GM03348 (cell line): Measurements from ENCODE around the gene TTYH1.
A peak's percentile ranks its signal among the peaks of the same experiment; 100 is the strongest.

Experiments
- DNase-seq: peaks from one replicate; pipeline ENCODE4 v3.0.0; 2012; ENCODE audit warnings: low spot score

Gene TTYH1

DNA sequence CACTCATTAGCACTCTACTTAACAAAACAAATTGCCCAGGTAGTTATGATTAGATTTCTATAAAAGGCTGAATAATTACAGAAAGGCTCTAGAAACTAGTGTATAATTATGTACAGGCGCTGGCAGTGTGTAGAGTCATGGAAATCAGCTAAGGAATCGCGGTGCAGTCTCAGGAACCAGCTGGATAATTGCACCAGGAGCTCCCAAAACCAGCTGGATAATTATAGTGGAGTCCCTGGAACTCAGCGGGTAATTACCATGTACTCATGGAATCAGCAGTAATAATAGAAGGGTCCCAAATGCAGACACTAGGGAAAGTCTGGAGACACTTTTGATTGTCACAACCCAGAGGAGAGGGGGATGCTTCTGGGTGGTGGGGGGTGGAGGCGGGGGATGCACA, 23.2 kb upstream of the TTYH1 start:
- no peak for DNase-seq

GRCh38 chr19:54393381-54393780, 21.9 kb upstream of the TTYH1 start:
- no peak for DNase-seq

DNA sequence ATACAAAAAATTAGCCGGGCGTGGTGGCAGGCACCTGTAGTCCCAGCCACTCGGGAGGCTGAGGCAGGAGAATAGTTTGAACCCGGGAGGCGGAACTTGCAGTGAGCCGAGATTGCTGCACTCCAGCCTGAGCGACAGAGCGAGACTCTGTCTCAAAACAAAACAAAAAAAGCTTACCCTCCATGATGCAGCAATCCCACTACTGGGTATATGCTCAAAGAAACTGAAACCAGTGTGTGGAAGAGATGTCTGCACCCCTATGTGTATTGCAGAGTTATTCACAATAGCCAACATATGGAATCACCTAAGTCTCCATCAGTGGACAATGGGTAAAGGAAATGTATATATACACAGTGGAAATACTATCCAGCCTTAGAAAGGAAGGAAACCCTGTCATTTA, 19.6 kb upstream of the TTYH1 start:
- no peak for DNase-seq

DNA sequence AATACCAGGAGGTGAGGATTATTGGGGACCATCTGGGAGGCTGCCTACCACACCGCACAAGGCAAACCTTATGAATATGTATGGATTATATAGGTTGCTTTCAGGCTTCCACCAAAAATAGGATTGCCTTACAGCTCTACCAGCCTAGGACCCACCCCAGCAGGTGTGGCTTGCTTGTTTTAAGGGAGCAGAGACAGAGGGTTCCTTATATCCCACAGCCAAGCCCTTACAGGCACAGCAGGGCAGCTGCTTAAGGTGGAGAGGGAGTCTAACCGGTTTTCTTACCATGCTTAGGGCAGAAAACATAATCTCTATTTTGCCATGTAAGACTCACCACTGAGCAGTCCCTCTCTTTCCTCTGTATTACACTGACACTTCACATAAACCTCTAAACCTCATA, 16.1 kb upstream of the TTYH1 start:
- no peak for DNase-seq

DNA sequence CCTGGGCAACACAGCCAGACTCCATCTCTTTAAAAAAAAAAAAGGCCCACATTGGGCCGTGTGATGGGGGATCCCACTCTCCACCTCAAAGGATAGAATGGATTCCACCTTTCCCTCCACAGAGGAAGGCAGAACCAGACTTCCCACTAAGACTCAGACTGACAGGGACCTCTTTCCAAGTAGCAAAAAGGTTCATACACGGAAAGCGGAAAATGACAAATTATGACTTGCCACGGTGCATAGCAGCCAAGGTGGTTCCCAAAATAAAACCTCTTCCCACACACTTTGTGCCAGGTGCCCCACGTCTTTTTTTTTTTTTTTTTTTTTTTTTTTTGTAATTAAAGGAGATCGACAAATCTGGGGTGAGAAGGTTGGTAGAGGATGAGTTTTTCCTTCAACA, 14.4 kb upstream of the TTYH1 start:
- DNase-seq: no peak

GRCh38 chr19:54403054-54403453, 12.2 kb upstream of the TTYH1 start:
- DNase-seq: no peak

- no peak for DNase-seq
Observed at GRCh38 chr19:54405628-54406027, 9.6 kb upstream of the TTYH1 start.

- no peak for DNase-seq
Observed at GRCh38 chr19:54407780-54408179, 7.5 kb upstream of the TTYH1 start.

DNA sequence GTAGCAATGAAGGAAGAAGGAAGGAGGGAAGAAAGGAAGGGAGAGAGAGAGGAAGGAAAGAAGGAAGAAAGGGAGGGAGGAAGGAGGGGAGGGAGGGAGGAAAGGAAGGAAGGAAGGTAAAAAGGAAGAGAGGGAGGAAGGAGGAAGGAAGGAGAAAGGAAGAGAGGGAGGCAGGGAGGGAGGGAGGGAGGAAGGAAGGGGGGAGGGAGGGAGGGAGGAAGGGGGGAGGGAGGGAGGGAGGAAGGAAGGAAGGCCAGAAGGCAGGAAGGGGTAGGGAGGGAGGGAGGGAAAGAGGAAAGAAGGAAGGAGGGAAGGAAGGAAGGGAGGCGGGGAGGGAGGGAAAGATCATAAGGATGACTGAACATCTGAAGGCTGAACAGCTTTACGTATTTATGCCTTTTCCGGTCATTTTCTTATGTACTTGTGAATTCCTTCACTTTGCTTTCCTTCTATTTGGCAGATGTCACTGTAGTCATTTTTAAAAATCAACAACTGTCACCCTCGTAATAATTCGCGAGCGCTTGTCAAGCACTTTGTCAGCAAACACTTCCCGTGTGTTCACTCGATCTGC, 6.7 kb upstream of the TTYH1 start:
- no peak for DNase-seq

DNA sequence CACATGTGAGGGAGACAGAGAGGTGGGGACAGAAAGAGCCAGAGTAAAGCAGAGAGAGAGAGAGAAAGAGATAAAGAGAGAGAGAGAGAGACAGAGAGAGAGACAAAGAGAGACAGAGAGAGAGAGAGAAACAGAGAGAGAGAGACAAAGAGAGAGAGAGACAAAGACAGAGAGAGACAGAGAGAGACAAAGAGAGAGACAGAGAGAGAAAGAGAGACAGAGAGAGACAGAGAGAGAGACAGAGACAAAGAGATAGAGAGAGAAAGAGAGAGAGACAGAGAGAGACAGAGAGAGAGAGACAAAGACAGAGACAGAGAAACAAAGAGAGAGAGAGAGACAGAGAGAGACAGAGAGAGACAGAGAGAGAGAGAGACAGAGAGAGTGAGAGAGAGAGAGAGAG, 4.2 kb upstream of the TTYH1 start:
- no peak for DNase-seq

DNA sequence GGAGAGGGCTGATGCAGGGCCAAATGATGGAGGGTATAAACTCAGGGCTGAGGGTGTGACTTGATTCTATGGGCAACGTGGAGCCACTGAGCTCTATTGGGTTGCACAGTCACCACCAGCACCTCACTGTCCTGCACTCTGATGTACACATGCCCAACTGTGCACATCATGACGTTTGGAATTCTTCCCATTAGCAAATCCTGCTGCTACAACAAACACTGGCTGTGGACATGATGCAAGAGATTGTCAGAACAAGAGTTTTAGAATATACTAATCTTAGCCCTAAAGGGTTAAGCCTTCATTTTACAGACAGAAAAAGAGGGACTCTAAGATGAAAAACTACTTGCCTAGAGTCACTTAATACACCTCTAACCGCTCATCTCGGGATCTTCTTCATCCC, 2.4 kb upstream of the TTYH1 start:
- no peak for DNase-seq

DNA sequence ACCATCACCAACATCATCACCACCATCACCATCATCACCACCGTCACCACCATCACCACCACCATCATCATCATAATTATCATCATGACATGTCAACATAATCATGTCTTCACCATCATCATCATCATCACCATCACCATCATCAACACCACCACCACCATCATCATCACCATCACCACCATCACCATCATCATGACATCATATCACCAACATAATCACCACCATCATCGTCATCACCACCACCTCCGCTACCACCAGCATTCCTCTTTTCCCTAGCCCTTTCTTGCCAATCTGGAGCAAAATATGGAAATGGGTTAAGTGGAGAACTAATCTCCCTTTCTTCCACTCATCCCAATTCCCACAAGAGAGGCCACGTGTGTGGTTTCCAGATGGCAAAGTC, 1.1 kb upstream of the TTYH1 start:
- no peak for DNase-seq

GRCh38 chr19:54415901-54416673, 823 bp downstream of the TTYH1 start:
- DNase-seq: no peak

DNA sequence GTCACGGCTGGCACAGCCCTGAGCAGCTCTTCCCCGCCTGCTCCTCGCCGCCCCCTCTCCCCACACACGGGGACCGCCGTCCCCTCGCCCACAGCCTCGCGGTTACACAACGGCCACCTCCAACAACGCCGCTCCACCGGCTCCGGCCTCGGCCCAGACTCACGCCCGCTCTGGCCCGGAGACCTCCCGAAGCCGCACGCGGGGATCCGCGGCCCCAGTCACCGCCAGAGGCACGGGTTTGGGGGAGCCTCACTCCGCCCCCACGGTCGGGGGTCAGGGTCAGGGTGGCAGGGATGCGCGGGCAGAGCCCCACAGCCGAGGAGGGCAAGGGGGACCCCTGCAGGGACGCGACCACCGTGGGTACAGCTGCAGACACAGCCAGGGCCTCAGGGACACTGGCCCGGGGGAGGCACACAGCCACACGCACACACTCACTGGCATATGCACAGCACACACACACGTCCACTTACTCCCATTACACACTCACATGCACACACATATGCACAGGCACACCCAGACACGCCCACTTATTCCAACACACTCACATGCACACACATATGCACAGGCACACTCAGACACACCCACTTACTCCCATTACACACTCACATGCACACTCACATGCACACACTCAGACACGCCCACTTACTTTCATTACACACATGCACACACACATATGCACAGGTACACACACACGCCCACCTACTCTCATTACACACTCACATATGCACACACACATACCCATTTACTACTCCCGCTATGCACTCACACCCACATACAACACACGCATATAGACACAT, 1.6 kb downstream of the TTYH1 start:
- DNase-seq: no peak

GRCh38 chr19:54418030-54418929, 3.0 kb downstream of the TTYH1 start:
- DNase-seq: peak; percentile 13

- DNase-seq: no peak
Observed at GRCh38 chr19:54418930-54419800, 3.9 kb downstream of the TTYH1 start.

- DNase-seq: no peak
Observed at GRCh38 chr19:54420068-54420382, 4.8 kb downstream of the TTYH1 start.

DNA sequence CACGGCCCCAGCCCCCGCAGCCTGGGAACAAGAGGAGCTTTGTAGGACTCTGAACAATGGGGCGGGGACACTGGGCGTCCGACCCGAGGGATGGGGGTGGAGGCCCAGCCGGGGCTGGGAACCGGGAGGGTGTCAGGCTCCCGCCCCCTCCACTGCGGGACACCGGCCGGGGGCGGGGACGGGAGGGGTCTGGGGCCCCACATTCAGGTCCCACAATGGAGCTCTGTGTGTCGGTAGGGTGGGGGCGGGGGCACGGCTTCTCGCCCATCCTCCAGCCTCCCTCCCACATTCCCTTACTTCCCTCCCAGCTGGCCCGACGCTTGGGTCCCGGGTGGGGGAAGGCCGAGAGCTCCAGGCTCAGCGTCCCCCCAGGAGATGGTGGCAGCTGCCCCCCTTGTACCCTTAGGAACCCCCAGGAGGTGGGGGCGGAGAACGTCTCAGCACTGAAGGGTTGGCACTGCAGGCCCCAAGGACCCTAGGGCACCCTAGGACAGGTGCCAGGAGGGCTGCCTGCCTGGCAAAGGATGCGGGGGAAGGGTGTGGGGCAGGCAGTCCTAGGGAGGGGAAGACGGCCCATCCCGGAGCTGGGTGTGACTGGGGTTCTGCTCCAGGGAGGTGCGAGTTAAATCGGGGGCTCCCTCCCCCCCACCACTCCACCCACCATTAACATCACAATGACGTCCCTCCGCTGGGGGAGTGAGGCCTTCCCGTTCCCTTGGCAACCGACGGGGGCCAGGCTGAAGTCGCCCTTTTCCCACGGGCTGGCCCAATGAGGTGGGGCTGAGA, 5.3 kb downstream of the TTYH1 start:
- peak; percentile 16 for DNase-seq

GRCh38 chr19:54421169-54421516, 5.9 kb downstream of the TTYH1 start:
- DNase-seq: no peak

GRCh38 chr19:54421521-54421920, 6.3 kb downstream of the TTYH1 start:
- no peak for DNase-seq

GRCh38 chr19:54422136-54422535, 6.9 kb downstream of the TTYH1 start:
- no peak for DNase-seq
